ENCODE results near the gene BTN1A1. TPM values are rescaled to one million over a fixed set of nuclear protein-coding genes. Genes with fewer than 3 reads are reported as not detected.
A peak's percentile ranks its signal among the peaks of the same experiment; 100 is the strongest.

BTN1A1 gene
- total RNA-seq, 4 donors from 2014 or later = not detected

- ATAC-seq = no peak
- H3K9me3 ChIP-seq = no peaks in the 10 kb centered on the region
- TF ChIP-seq EP300 (IDR thresholded peaks at IDR 0.05) (no peak), POLR2AphosphoS5 (IDR thresholded peaks at IDR 0.05) (no peak), POLR2A (IDR thresholded peaks at IDR 0.05) (no peak), CTCF (IDR thresholded peaks at IDR 0.05) (no peak)
- H3K4me3 ChIP-seq = peak overlapping the region; percentile 89 to 98
- H3K4me1 ChIP-seq = peaks cover 3 to 64% (median 21%) of the 10 kb centered on the region in 3 donors
- no peaks in the 10 kb centered on the region for H3K27me3 ChIP-seq
- 0% methylated on average over 1 to 3 of the region's 15 CpGs for WGBS, 2 donors (ENCODE audit: low coverage in 1 of 2)
- H3K27ac ChIP-seq = peak overlapping the region; percentile 95 to 98 (median 96)
- H3K36me3 ChIP-seq = peaks cover 0 to 23% of the 10 kb centered on the region in 2 donors
Measured at GRCh38 chr6:26538572-26538902, 38.4 kb downstream of the BTN1A1 start.

- no peak for TF ChIP-seq POLR2AphosphoS5 (IDR thresholded peaks at IDR 0.05)
- no peak for TF ChIP-seq POLR2A (IDR thresholded peaks at IDR 0.05)
- no peak for TF ChIP-seq EP300 (IDR thresholded peaks at IDR 0.05)
- TF ChIP-seq CTCF (IDR thresholded peaks at IDR 0.05) = no peak
- no peak for ATAC-seq
- Histone ChIP-seq H3K4me3 (peak overlapping the region; percentile 89 to 98), H3K4me1 (peaks cover 3 to 58% (median 21%) of the 10 kb centered on the region in 3 donors), H3K9me3 (no peaks in the 10 kb centered on the region), H3K36me3 (peaks cover 0 to 27% of the 10 kb centered on the region in 2 donors), H3K27ac (peak overlapping the region; percentile 95 to 98 (median 96)), H3K27me3 (no peaks in the 10 kb centered on the region)
- WGBS, 2 donors (ENCODE audit: low coverage in 1 of 2) = 60 to 68% methylated on average over 1 to 14 of the region's 16 CpGs
Measured at GRCh38 chr6:26539071-26539615, 39.0 kb downstream of the BTN1A1 start.

- WGBS, 2 donors (ENCODE audit: low coverage in 1 of 2) = 38 to 64% methylated on average over 1 of the region's 1 CpG
- no peak overlapping the region for H3K4me3 ChIP-seq
- TF ChIP-seq EP300 (IDR thresholded peaks at IDR 0.05) = no peak
- TF ChIP-seq POLR2A (IDR thresholded peaks at IDR 0.05) = no peak
- no peak for TF ChIP-seq CTCF (IDR thresholded peaks at IDR 0.05)
- no peaks in the 10 kb centered on the region for H3K9me3 ChIP-seq
- H3K27ac ChIP-seq = no peak overlapping the region
- ATAC-seq = no peak
- H3K27me3 ChIP-seq = no peaks in the 10 kb centered on the region
- peaks cover 0 to 50% of the 10 kb centered on the region in 2 donors for H3K36me3 ChIP-seq
- peaks cover 3 to 36% (median 11%) of the 10 kb centered on the region in 3 donors for H3K4me1 ChIP-seq
Measured at GRCh38 chr6:26541579-26541978, 41.5 kb downstream of the BTN1A1 start.

GRCh38 chr6:26543953-26544352 lies 43.9 kb downstream of the BTN1A1 start:
- Histone ChIP-seq H3K4me1 (peaks cover 3 to 27% (median 7%) of the 10 kb centered on the region in 3 donors), H3K27me3 (no peaks in the 10 kb centered on the region), H3K36me3 (peaks cover 0 to 50% of the 10 kb centered on the region in 2 donors), H3K4me3 (no peak overlapping the region), H3K27ac (no peak overlapping the region), H3K9me3 (no peaks in the 10 kb centered on the region)
- TF ChIP-seq POLR2AphosphoS5 (IDR thresholded peaks at IDR 0.05) (no peak), CTCF (IDR thresholded peaks at IDR 0.05) (peak in 1 of 4 experiments; percentile 29)
- no peak for ATAC-seq

GRCh38 chr6:26544473-26544872 lies 44.4 kb downstream of the BTN1A1 start:
- H3K4me1 ChIP-seq = peaks cover 0 to 21% (median 4%) of the 10 kb centered on the region in 3 donors
- no peak for ATAC-seq
- no peak overlapping the region for H3K4me3 ChIP-seq
- no peaks in the 10 kb centered on the region for H3K27me3 ChIP-seq
- no peaks in the 10 kb centered on the region for H3K9me3 ChIP-seq
- no peak for TF ChIP-seq POLR2AphosphoS5 (IDR thresholded peaks at IDR 0.05)
- TF ChIP-seq CTCF (IDR thresholded peaks at IDR 0.05) = no peak
- no peak for TF ChIP-seq EP300 (IDR thresholded peaks at IDR 0.05)
- no peak for TF ChIP-seq POLR2A (IDR thresholded peaks at IDR 0.05)
- no peak overlapping the region for H3K27ac ChIP-seq
- peaks cover 0 to 50% of the 10 kb centered on the region in 2 donors for H3K36me3 ChIP-seq
